ENCODE measurements around the gene LRMDA. TPM values are rescaled to one million over a fixed set of nuclear protein-coding genes. Genes with fewer than 3 reads are reported as not detected.

The LRMDA gene
- polyA plus RNA-seq, 3 donors = 39.8 to 59.6 (median 56.4) TPM

DNA sequence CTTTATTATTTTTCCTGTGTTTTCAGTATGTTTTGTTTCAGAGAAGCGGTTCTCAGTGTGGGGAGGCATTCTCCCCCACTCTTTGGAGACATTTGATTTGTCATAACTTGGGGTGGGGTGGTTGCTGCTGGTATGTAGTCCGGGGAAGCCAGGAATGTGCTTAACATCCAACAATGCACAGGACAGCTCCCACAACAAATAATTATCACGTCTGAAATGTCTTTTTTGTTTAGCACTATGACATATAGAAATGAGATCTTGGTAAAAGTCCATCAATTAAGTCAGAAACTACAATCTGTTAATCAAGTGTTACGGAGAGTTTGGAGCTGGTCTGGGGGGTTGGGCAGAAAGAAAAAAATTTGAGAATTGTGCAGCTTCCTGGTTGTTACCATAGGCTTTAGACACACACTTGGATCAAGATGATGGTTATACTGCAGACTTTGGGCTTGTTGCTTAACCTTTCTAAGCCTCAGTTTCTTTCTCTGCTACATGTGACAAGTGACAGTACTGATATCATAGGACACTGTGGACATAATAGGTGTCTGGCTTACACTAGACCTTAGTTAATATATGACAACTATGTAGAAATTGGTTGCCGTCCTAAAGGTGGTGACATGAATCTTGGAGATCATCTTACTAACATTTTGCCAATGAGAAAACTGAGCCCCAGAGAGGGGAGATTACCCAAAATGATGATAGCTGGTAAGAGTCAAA is 113.7 kb downstream of the LRMDA start:
- no peak overlapping the region for H3K27ac ChIP-seq (ENCODE audit: low read depth in 1 of 2, low read length in 2 of 2)

DNA sequence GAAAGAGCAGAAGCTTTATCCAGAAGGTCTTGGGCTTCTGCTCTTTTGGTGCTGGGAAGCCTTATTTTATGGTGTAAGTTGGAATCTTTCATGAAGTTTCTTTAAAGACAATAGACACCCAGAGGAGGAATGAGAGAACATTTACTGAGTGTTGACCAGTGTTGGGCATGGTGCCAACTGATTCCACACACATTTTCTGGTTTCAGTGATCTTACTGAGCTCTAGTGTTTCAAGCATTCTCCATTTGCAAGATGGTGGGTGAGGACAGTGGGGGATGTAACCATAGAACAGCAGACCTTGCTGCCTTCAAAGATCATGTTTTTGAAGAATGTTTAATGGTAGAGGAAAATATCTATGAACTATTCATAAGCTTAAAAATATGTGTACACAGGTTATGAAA is 114.6 kb downstream of the LRMDA start:
- Histone ChIP-seq H4K20me1 (ENCODE audit: insufficient read depth, low read length) (peaks cover 19% of the 10 kb centered on the region), H3K27me3 (ENCODE audit: control insufficient read depth in 2 of 2, insufficient read depth in 2 of 2, low read length in 2 of 2) (no peaks in the 10 kb centered on the region), H3K4me1 (ENCODE audit: control insufficient read depth in 1 of 2, insufficient read depth in 2 of 2, low read length in 2 of 2) (peaks cover 29 to 34% of the 10 kb centered on the region in 2 donors), H3K27ac (ENCODE audit: low read depth in 1 of 2, low read length in 2 of 2) (no peak overlapping the region), H3K36me3 (replicated peaks in 1 of 2; ENCODE audit: control insufficient read depth in 1 of 2, insufficient read depth in 2 of 2, low read length in 2 of 2) (no peaks in the 10 kb centered on the region), H2AFZ (ENCODE audit: insufficient read depth, low read depth, low read length, poor library complexity, severe bottlenecking) (no peak overlapping the region), H3K4me3 (replicated peaks in 1 of 3; ENCODE audit: low read depth in 2 of 3, low read length in 3 of 3) (no peak overlapping the region), H3K9ac (ENCODE audit: insufficient read depth, low read length, poor library complexity, severe bottlenecking) (no peak overlapping the region), H3K4me2 (replicated peaks; ENCODE audit: extremely low read depth, low read length, poor library complexity, severe bottlenecking) (no peak overlapping the region), H3K9me3 (replicated peaks in 1 of 2; ENCODE audit: control insufficient read depth in 1 of 2, insufficient read depth in 1 of 2, low read length in 2 of 2) (no peaks in the 10 kb centered on the region), H3K79me2 (ENCODE audit: insufficient read depth, low read length) (peaks cover 49% of the 10 kb centered on the region)
- Mint-ChIP-seq H3K36me3 (peaks cover 14 to 17% of the 10 kb centered on the region in 2 donors), H3K27me3 (ENCODE audit: low read depth in 3 of 3) (peaks cover 0 to 1% (median 0%) of the 10 kb centered on the region in 3 donors), H3K27ac (no peak overlapping the region), H3K4me1 (peaks cover 42% of the 10 kb centered on the region), H3K4me3 (no peak overlapping the region), H3K9me3 (peaks cover 0 to 4% (median 0%) of the 10 kb centered on the region in 7 donors)
- TF ChIP-seq, protein P1, sequence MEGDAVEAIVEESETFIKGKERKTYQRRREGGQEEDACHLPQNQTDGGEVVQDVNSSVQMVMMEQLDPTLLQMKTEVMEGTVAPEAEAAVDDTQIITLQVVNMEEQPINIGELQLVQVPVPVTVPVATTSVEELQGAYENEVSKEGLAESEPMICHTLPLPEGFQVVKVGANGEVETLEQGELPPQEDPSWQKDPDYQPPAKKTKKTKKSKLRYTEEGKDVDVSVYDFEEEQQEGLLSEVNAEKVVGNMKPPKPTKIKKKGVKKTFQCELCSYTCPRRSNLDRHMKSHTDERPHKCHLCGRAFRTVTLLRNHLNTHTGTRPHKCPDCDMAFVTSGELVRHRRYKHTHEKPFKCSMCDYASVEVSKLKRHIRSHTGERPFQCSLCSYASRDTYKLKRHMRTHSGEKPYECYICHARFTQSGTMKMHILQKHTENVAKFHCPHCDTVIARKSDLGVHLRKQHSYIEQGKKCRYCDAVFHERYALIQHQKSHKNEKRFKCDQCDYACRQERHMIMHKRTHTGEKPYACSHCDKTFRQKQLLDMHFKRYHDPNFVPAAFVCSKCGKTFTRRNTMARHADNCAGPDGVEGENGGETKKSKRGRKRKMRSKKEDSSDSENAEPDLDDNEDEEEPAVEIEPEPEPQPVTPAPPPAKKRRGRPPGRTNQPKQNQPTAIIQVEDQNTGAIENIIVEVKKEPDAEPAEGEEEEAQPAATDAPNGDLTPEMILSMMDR (IDR thresholded peaks at IDR 0.05) = no peak
- DNase-seq = no peak
- intact Hi-C loops (cut with micrococcal nuclease) = no loop called here

More for the DNA sequence above, 113.7 kb downstream of the LRMDA start:
- no CpG with 5 or more reads among the region's 5 CpGs for WGBS (ENCODE audit: insufficient coverage)
- Histone ChIP-seq H2AFZ (ENCODE audit: insufficient read depth, low read depth, low read length, poor library complexity, severe bottlenecking) (no peak overlapping the region), H3K9ac (ENCODE audit: insufficient read depth, low read length, poor library complexity, severe bottlenecking) (no peak overlapping the region), H3K4me3 (replicated peaks in 1 of 3; ENCODE audit: low read depth in 2 of 3, low read length in 3 of 3) (no peak overlapping the region), H4K20me1 (ENCODE audit: insufficient read depth, low read length) (peaks cover 19% of the 10 kb centered on the region), H3K9me3 (replicated peaks in 1 of 2; ENCODE audit: control insufficient read depth in 1 of 2, insufficient read depth in 1 of 2, low read length in 2 of 2) (no peaks in the 10 kb centered on the region), H3K27me3 (ENCODE audit: control insufficient read depth in 2 of 2, insufficient read depth in 2 of 2, low read length in 2 of 2) (no peaks in the 10 kb centered on the region), H3K4me1 (ENCODE audit: control insufficient read depth in 1 of 2, insufficient read depth in 2 of 2, low read length in 2 of 2) (peaks cover 29 to 34% of the 10 kb centered on the region in 2 donors), H3K79me2 (ENCODE audit: insufficient read depth, low read length) (peaks cover 54% of the 10 kb centered on the region), H3K4me2 (replicated peaks; ENCODE audit: extremely low read depth, low read length, poor library complexity, severe bottlenecking) (no peak overlapping the region), H3K36me3 (replicated peaks in 1 of 2; ENCODE audit: control insufficient read depth in 1 of 2, insufficient read depth in 2 of 2, low read length in 2 of 2) (no peaks in the 10 kb centered on the region)
- TF ChIP-seq, protein P1 (IDR thresholded peaks at IDR 0.05) = no peak
- H3K9me3 Mint-ChIP-seq = peaks cover 0 to 4% (median 0%) of the 10 kb centered on the region in 7 donors
- H3K36me3 Mint-ChIP-seq = peaks cover 14 to 17% of the 10 kb centered on the region in 2 donors
- no peak overlapping the region for H3K4me3 Mint-ChIP-seq
- H3K27me3 Mint-ChIP-seq (ENCODE audit: low read depth in 3 of 3) = peaks cover 0 to 1% (median 0%) of the 10 kb centered on the region in 3 donors
- H3K27ac Mint-ChIP-seq = peak overlapping the region in 1 of 7 donors; percentile 37
- H3K4me1 Mint-ChIP-seq = peaks cover 42% of the 10 kb centered on the region
- intact Hi-C loops (cut with micrococcal nuclease) = no loop called here
- DNase-seq = no peak

Data from CD14-positive monocyte (primary cell).